OCI-LY3 (cell line): ENCODE data around the gene HDDC2.

Experiments
- CTCF ChIP-seq: fragments of 200-600, 300-600 bp; sonication (generic); IDR thresholded peaks from 2 replicates; pipeline ENCODE4 v1.5.1; 2014; ENCODE audit warnings: antibody characterized with exemption, low read length, low read depth
- EZH2phosphoT487 ChIP-seq: fragments of 200-600 bp; shearing (Covaris generic); IDR thresholded peaks from 2 replicates; pipeline ENCODE4 v1.6.1; 2018; ENCODE audit warnings: antibody characterized with exemption, mixed run types, low read depth

DNA sequence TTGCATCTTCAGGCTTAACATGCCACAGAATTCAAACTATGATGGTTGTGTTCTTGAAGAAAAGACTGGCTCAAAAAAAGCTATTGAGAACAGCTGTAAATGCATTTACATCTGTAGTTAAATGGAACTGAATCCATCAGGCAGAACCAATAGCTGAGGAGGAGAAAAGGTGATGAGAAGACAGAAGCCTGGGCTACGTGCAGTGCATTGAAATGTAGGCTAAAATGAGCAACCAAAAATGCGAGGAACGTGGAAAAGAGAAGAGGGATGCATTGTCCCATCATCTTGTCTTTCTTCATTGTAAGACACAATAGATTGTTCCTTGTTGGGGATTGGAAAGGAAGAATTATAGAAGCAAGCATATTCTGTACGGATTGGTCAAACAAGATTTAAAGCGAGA is 13.8 kb upstream of the HDDC2 start:
- TF ChIP-seq CTCF: no peak
- no peak for TF ChIP-seq EZH2phosphoT487
